ENCODE measurements around the gene FGF18. TPM values are rescaled to one million over a fixed set of nuclear protein-coding genes. Genes with fewer than 3 reads are reported as not detected.

Gene FGF18
- total RNA-seq, 1 experiment from 2014 or later, result 0.52 TPM

- peak; percentile 51 to 69 for DNase-seq
- ChIA-PET POLR2A (ENCODE audit: unreplicated experiment) (interaction anchor here (0.6 to 0.7 kb wide), 2 partner anchors 566 to 618 kb away, joined by 3 to 5 read pairs; partner anchors contain the start of gene FBXW11), CTCF (interaction anchor here (0.6 kb wide), 1 partner anchor 21 kb away, joined by 4 read pairs; no protein-coding TSS in a partner anchor)
- peak overlapping the region; percentile 93 for H3K4me2 ChIP-seq
- H3K9me2 ChIP-seq (ENCODE audit: insufficient read depth), result no peaks in the 10 kb centered on the region
- H3K36me3 ChIP-seq (ENCODE audit: low read depth), result peaks cover 46% of the 10 kb centered on the region
- no peaks in the 10 kb centered on the region for H3K27me3 ChIP-seq (ENCODE audit: insufficient read depth, low read depth)
- H3K4me1 ChIP-seq (replicated peaks; ENCODE audit: insufficient read depth), result peaks cover 37% of the 10 kb centered on the region
- peaks cover 50% of the 10 kb centered on the region for H3F3A ChIP-seq (ENCODE audit: insufficient read depth, low read depth)
- no peaks in the 10 kb centered on the region for H3K9me3 ChIP-seq (ENCODE audit: insufficient read depth, low read depth)
- intact Hi-C loops (cut with micrococcal nuclease; ENCODE audit: unreplicated experiment), result loop anchor here (2.0 to 5.0 kb wide), 2 partner anchors 21 to 636 kb away; no protein-coding TSS in a partner anchor
- no TSS peak for BruUV-seq (replicated peaks)
- peaks cover 53% of the 10 kb centered on the region for H4K20me1 ChIP-seq (ENCODE audit: insufficient read depth)
- peak overlapping the region; percentile 85 for H3K4me3 ChIP-seq
- H3K79me2 ChIP-seq (ENCODE audit: low read depth), result peaks cover 69% of the 10 kb centered on the region
- no peak overlapping the region for H2AFZ ChIP-seq
- TF ChIP-seq EZH2 (IDR thresholded peaks at IDR 0.05; ENCODE audit: low read depth) (no peak), CTCF (conservative IDR thresholded peaks at IDR 0.05) (no peak)
- peak overlapping the region; percentile 92 for H3K27ac ChIP-seq
Measured at GRCh38 chr5:171387970-171388815, 31.3 kb upstream of the FGF18 start.

GRCh38 chr5:171388816-171389168, 30.7 kb upstream of the FGF18 start:
- Histone ChIP-seq H3K79me2 (ENCODE audit: low read depth) (peaks cover 75% of the 10 kb centered on the region), H3K9me2 (ENCODE audit: insufficient read depth) (no peaks in the 10 kb centered on the region), H2AFZ (no peak overlapping the region), H3K4me1 (replicated peaks; ENCODE audit: insufficient read depth) (peaks cover 41% of the 10 kb centered on the region), H3K4me3 (peak overlapping the region; percentile 85), H3K36me3 (ENCODE audit: low read depth) (peaks cover 52% of the 10 kb centered on the region), H4K20me1 (ENCODE audit: insufficient read depth) (peaks cover 59% of the 10 kb centered on the region), H3F3A (ENCODE audit: insufficient read depth, low read depth) (peaks cover 56% of the 10 kb centered on the region), H3K9me3 (ENCODE audit: insufficient read depth, low read depth) (no peaks in the 10 kb centered on the region), H3K27ac (peak overlapping the region; percentile 92), H3K27me3 (ENCODE audit: insufficient read depth, low read depth) (no peaks in the 10 kb centered on the region), H3K4me2 (peak overlapping the region; percentile 93)
- ChIA-PET CTCF (no interaction called here), POLR2A (ENCODE audit: unreplicated experiment) (interaction anchor here (0.6 kb wide), 1 partner anchor 618 kb away, joined by 3 read pairs; the partner anchor contains the start of gene FBXW11)
- TF ChIP-seq EZH2 (IDR thresholded peaks at IDR 0.05; ENCODE audit: low read depth), result no peak
- TF ChIP-seq CTCF (conservative IDR thresholded peaks at IDR 0.05), result no peak
- BruUV-seq (replicated peaks), result TSS peak; percentile 38
- intact Hi-C loops (cut with micrococcal nuclease; ENCODE audit: unreplicated experiment), result loop anchor here (5.0 kb wide), 1 partner anchor 636 kb away; no protein-coding TSS in a partner anchor
- DNase-seq, result no peak

GRCh38 chr5:171390883-171391677, 28.4 kb upstream of the FGF18 start:
- POLR2A ChIA-PET (ENCODE audit: unreplicated experiment), result no interaction called here
- Histone ChIP-seq H3K4me1 (replicated peaks; ENCODE audit: insufficient read depth) (peaks cover 46% of the 10 kb centered on the region), H3F3A (ENCODE audit: insufficient read depth, low read depth) (peaks cover 79% of the 10 kb centered on the region), H3K36me3 (ENCODE audit: low read depth) (peaks cover 75% of the 10 kb centered on the region), H4K20me1 (ENCODE audit: insufficient read depth) (peaks cover 82% of the 10 kb centered on the region), H3K4me3 (peak overlapping the region; percentile 85), H3K4me2 (peak overlapping the region; percentile 93), H2AFZ (no peak overlapping the region), H3K9me2 (ENCODE audit: insufficient read depth) (no peaks in the 10 kb centered on the region), H3K79me2 (ENCODE audit: low read depth) (peaks cover 96% of the 10 kb centered on the region), H3K27me3 (ENCODE audit: insufficient read depth, low read depth) (no peaks in the 10 kb centered on the region), H3K9me3 (ENCODE audit: insufficient read depth, low read depth) (no peaks in the 10 kb centered on the region), H3K27ac (peak overlapping the region; percentile 3)
- TF ChIP-seq EZH2 (IDR thresholded peaks at IDR 0.05; ENCODE audit: low read depth), result no peak
- TF ChIP-seq CTCF (conservative IDR thresholded peaks at IDR 0.05), result no peak
- no TSS peak for BruUV-seq (replicated peaks)
- intact Hi-C loops (cut with micrococcal nuclease; ENCODE audit: unreplicated experiment), result no loop called here
- CTCF ChIA-PET, result no interaction called here
- no peak for DNase-seq
